SU-DHL-6 (cell line): ENCODE results near the gene BSCL2.

Experiments used
- H2AFZ ChIP-seq: fragments of 200-600 bp; sonication (generic); 2 replicates; pipeline ENCODE4 v1.6.1; 2014; ENCODE audit warnings: low read depth, mild to moderate bottlenecking, moderate library complexity, mixed read lengths, antibody characterized with exemption, low read length; ENCODE audit not compliant: severe bottlenecking
- H3F3A ChIP-seq: fragments of 200-600 bp; shearing (Covaris generic); 2 replicates; pipeline ENCODE4 v1.6.0; 2016; ENCODE audit warnings: antibody characterized with exemption, mild to moderate bottlenecking; ENCODE audit not compliant: insufficient read depth
- H3K27ac ChIP-seq: fragments of 200-600 bp; sonication (generic); 2 replicates; pipeline ENCODE4 v1.5.1; 2016; ENCODE audit warnings: low read depth, mild to moderate bottlenecking, low read length, moderate library complexity, mixed read lengths
- H3K27me3 ChIP-seq: fragments of 200-600 bp; sonication (generic), shearing (Covaris generic); 2 replicates; pipeline ENCODE4 v1.6.0; 2014; ENCODE audit warnings: mild to moderate bottlenecking, low read length
- H3K36me3 ChIP-seq: fragments of 200-600 bp; sonication (generic); 2 replicates; pipeline ENCODE4 v1.6.1; 2014; ENCODE audit warnings: mild to moderate bottlenecking, low read length, mixed read lengths
- H3K4me2 ChIP-seq: fragments of 300-600, 200-600 bp; shearing (Covaris generic), sonication (generic); 2 replicates; pipeline ENCODE4 v1.6.0; 2014; ENCODE audit warnings: low read length, low read depth, mild to moderate bottlenecking; ENCODE audit not compliant: poor library complexity, severe bottlenecking
- H3K4me3 ChIP-seq: fragments of 200-600 bp; sonication (generic); 2 replicates; pipeline ENCODE4 v1.5.1; 2014; ENCODE audit warnings: antibody characterized with exemption, low read length, mild to moderate bottlenecking, mixed read lengths; ENCODE audit not compliant: insufficient read depth, poor library complexity, severe bottlenecking
- H3K79me2 ChIP-seq: fragments of 200-600 bp; sonication (generic); 2 replicates; pipeline ENCODE4 v1.6.1; 2014; ENCODE audit warnings: mild to moderate bottlenecking, low read length, moderate library complexity; ENCODE audit not compliant: insufficient read depth
- H3K9ac ChIP-seq: fragments of 200-600 bp; sonication (generic); 2 replicates; pipeline ENCODE4 v1.7.0; 2014; ENCODE audit warnings: mild to moderate bottlenecking, low read length
- H3K9me2 ChIP-seq: fragments of 200-600 bp; sonication (generic); replicated peaks from 2 replicates; pipeline ENCODE4 v1.6.1; 2014; ENCODE audit warnings: low read length; ENCODE audit not compliant: insufficient read depth
- H3K9me3 ChIP-seq: fragments of 200-600 bp; sonication (generic); 2 replicates; pipeline ENCODE4 v1.6.1; 2014; ENCODE audit warnings: low read length, mixed read lengths; ENCODE audit not compliant: insufficient read depth
- H4K20me1 ChIP-seq: fragments of 200-600 bp; sonication (generic); 2 replicates; pipeline ENCODE4 v1.6.1; 2014; ENCODE audit warnings: low read depth, mild to moderate bottlenecking, antibody characterized with exemption, low read length, moderate library complexity, mixed read lengths
- EZH2phosphoT487 ChIP-seq: fragments of 200-600 bp; sonication (generic), shearing (Covaris generic); conservative IDR thresholded peaks from 2 replicates; pipeline ENCODE4 v1.6.1; 2018; ENCODE audit warnings: mild to moderate bottlenecking, antibody characterized with exemption, low read length, moderate library complexity, mixed read lengths
- TF ChIP-seq, protein P1 (sequence below): fragments of 200-600 bp; sonication (generic); IDR thresholded peaks from one replicate; pipeline ENCODE4 v1.5.1; 2017; ENCODE audit warnings: antibody characterized with exemption, mild to moderate bottlenecking, low read length, moderate library complexity; ENCODE audit not compliant: insufficient read depth, poor library complexity, severe bottlenecking

The BSCL2 gene

DNA sequence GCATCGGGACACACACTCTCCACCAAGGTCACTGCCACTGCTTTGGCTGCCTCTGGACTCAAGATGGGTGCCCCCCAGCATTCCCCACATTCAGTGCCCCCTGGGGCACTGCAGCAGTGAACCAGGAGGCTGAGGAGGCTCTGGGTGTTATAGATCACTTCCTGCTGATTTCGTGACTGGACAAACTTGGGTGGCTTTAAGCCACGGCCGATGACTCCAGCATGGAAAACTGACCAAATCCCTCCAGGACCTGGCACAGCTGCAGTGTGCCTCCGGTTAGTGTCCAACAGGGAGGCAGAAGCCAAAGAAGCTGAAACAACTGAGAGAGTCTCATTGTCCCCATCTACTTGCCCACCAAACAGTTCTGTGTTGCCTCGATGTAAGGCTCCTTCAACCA, 59.6 kb downstream of the BSCL2 start:
- no peak for TF ChIP-seq EZH2phosphoT487
- TF ChIP-seq, protein P1, sequence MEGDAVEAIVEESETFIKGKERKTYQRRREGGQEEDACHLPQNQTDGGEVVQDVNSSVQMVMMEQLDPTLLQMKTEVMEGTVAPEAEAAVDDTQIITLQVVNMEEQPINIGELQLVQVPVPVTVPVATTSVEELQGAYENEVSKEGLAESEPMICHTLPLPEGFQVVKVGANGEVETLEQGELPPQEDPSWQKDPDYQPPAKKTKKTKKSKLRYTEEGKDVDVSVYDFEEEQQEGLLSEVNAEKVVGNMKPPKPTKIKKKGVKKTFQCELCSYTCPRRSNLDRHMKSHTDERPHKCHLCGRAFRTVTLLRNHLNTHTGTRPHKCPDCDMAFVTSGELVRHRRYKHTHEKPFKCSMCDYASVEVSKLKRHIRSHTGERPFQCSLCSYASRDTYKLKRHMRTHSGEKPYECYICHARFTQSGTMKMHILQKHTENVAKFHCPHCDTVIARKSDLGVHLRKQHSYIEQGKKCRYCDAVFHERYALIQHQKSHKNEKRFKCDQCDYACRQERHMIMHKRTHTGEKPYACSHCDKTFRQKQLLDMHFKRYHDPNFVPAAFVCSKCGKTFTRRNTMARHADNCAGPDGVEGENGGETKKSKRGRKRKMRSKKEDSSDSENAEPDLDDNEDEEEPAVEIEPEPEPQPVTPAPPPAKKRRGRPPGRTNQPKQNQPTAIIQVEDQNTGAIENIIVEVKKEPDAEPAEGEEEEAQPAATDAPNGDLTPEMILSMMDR: no peak
- Histone ChIP-seq H3K79me2 (peaks cover 55% of the 10 kb centered on the region), H3K9me2 (no peaks in the 10 kb centered on the region), H3K9ac (no peak overlapping the region), H3K9me3 (no peaks in the 10 kb centered on the region), H3K27ac (no peak overlapping the region), H4K20me1 (no peaks in the 10 kb centered on the region), H3F3A (peaks cover 4% of the 10 kb centered on the region), H3K27me3 (no peaks in the 10 kb centered on the region), H3K4me2 (no peak overlapping the region), H3K36me3 (no peaks in the 10 kb centered on the region), H3K4me3 (no peak overlapping the region), H2AFZ (no peak overlapping the region)

DNA sequence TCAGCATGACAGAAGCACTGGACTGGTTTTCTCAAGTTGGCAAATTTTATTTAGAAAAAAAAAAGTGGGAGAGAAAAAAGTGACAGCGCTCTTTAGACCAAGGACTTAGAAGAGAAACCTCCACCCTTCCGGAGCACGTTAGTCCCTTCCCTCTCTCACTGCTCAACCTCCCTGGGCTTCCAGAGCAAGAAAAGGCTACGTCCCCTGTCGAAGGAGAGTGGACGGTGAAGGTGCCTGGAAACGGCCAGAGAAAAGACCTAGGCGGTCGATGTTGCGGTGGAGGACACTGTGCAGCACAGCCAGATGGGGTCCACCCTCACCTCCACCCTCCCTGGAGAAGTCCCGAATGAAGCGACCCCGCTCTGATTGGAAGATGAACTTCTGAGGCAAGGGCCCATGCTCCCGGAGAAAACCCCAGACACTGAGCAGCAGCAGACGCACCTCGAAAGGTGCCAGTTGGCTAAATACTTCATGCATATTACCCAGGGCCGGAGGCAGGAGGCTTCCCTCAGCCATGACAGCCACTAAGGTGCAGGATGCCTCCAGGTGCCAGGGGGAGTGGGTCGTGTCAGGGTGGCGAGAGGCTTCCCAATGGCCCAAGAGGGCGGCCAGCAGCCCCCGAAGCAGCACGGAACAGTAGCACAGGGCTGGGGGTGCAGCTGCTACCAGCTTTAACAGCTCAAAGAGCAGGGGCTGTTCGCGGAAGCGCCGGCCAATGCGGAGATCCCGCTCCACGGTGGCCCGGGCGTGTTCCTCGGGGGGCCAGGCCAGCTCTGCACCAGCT, 60.2 kb downstream of the BSCL2 start:
- H3K27ac ChIP-seq: peak overlapping the region; percentile 21; the same call in 1 of the 2 replicates

DNA sequence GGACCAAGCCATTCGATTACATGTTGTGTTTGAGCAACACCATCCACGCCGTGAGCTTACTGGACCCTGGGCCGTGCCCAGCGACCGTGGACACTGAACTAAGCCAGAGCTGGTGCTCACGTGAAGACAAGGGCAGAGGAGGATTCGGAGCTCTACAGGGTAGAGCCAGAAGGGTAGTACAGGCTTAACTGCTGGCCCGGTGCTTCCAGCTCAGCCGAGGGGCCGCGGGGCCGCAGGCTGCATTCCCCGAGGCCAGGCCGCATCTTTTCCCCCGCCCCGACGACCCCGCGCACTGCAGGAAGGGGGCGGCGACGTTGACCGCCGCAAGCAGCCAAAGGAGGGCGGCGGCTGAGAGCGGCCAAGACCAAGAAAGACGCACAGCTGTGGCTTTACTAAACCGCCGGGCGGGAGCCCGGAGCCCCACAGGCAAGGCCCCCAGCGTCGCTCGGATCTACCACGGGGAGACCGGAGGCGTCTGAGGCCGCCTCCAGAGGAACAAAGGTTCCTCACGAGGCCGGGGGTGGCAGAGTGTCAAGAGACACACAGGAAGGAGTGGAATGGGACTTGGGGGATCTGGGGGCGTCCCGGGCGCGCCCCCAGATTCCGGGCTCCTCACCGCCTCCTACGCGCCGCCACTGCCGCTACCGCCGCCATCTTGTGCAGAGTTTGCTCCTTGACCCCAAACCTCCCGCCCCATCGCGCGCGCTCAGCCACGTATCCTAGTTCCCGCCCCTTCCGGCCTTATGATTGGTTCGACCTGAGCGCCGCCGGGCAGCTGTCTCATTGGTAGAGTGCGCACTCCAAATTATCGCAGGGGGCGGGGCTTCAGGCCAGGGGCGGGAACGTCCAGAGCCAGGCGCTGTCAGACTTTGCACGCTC, 61.0 kb downstream of the BSCL2 start, which contains the start of gene GANAB:
Gene GANAB, minus strand, starts transcription at position 668 of the 879 bp plus-strand sequence. Its CDS starts 14 bp downstream, at position 654.
- peak within 1 kb of the TSS; percentile 98 for H3K9ac ChIP-seq
- H3K4me3 ChIP-seq: peak within 1 kb of the TSS; percentile 89
- H3K36me3 ChIP-seq: no peaks in the 10 kb centered on the region
- peaks cover 4% of the 10 kb centered on the region for H3F3A ChIP-seq
- H3K4me2 ChIP-seq: peak within 1 kb of the TSS; percentile 86
- H3K79me2 ChIP-seq: peaks cover 49% of the 10 kb centered on the region
- no peak within 1 kb of the TSS for H2AFZ ChIP-seq
- no peaks in the 10 kb centered on the region for H3K9me2 ChIP-seq
- H3K9me3 ChIP-seq: no peaks in the 10 kb centered on the region
- H3K27me3 ChIP-seq: no peaks in the 10 kb centered on the region
- H4K20me1 ChIP-seq: no peaks in the 10 kb centered on the region
- no peak for TF ChIP-seq EZH2phosphoT487
- TF ChIP-seq, protein P1: no peak
- peak within 1 kb of the TSS; percentile 79 for H3K27ac ChIP-seq

More for the DNA sequence above, 60.2 kb downstream of the BSCL2 start:
- Histone ChIP-seq H3F3A (peaks cover 4% of the 10 kb centered on the region), H2AFZ (no peak overlapping the region), H3K9ac (peak overlapping the region; percentile 98; the same call in 1 of the 2 replicates), H3K9me3 (no peaks in the 10 kb centered on the region), H3K36me3 (no peaks in the 10 kb centered on the region), H3K4me3 (no peak overlapping the region), H3K27me3 (no peaks in the 10 kb centered on the region), H3K79me2 (peaks cover 52% of the 10 kb centered on the region), H4K20me1 (no peaks in the 10 kb centered on the region), H3K4me2 (peak overlapping the region; percentile 36), H3K9me2 (no peaks in the 10 kb centered on the region)
- TF ChIP-seq EZH2phosphoT487: no peak
- TF ChIP-seq, protein P1: no peak
